ENCODE data around the gene ANKHD1. TPM values are rescaled to one million over a fixed set of nuclear protein-coding genes. Genes with fewer than 3 reads are reported as not detected.

The ANKHD1 gene
- polyA plus RNA-seq, 1 of the 3 experiments (the other 2 are of a cell fraction): 26.7 TPM

GRCh38 chr5:140549237-140550144, 147.9 kb downstream of the ANKHD1 start:
- Histone ChIP-seq H3K4me3 (ENCODE audit: low read depth in 2 of 2, low read length in 1 of 2) (no peak overlapping the region), H3K4me1 (ENCODE audit: control insufficient read depth in 1 of 2, insufficient read depth in 2 of 2, low read depth in 1 of 2, low read length in 1 of 2) (peaks cover 14 to 46% of the 10 kb centered on the region in 2 experiments; a peak in 3 of 4 replicates), H3K4me2 (no peak overlapping the region), H3F3A (replicated peaks; ENCODE audit: insufficient read depth) (peaks cover 54% of the 10 kb centered on the region), H2AFZ (ENCODE audit: low read depth) (no peak overlapping the region), H3K9me3 (no peaks in the 10 kb centered on the region), H3K27me3 (ENCODE audit: insufficient read depth) (no peaks in the 10 kb centered on the region), H3K9ac (no peak overlapping the region), H3K79me2 (ENCODE audit: insufficient read depth) (peaks cover 39% of the 10 kb centered on the region), H3K36me3 (replicated peaks in 1 of 2; ENCODE audit: control insufficient read depth in 1 of 2, insufficient read depth in 2 of 2, low read length in 1 of 2) (peaks cover 28 to 46% of the 10 kb centered on the region in 2 experiments), H3K9me2 (no peaks in the 10 kb centered on the region), H3K27ac (ENCODE audit: low read depth in 2 of 2, low read length in 1 of 2) (peak overlapping the region; percentile 32 to 87; a peak in 3 of 4 replicates), H4K20me1 (ENCODE audit: insufficient read depth) (peaks cover 4% of the 10 kb centered on the region)
- 39% methylated on average over 2 of the region's 3 CpGs for WGBS (ENCODE audit: low lambda C conversion rate)
- peak; percentile 33; the same call in 1 of the 2 replicates for TF ChIP-seq POLR2AphosphoS5 (IDR thresholded peaks at IDR 0.05; ENCODE audit: low read depth, low read length)
- TF ChIP-seq RAD21 (IDR thresholded peaks at IDR 0.05; ENCODE audit: low read length): 0 out of 2 replicates have a peak, but pooled peaks have one; percentile 1
- peak; percentile 40 for TF ChIP-seq RCOR1 (IDR thresholded peaks at IDR 0.05; ENCODE audit: low read length)
- peak; percentile 10; the same call in 1 of the 2 replicates for TF ChIP-seq NFIC (IDR thresholded peaks at IDR 0.05; ENCODE audit: borderline replicate concordance)
- TF ChIP-seq CHD2 (IDR thresholded peaks at IDR 0.05; ENCODE audit: low read length, partially characterized antibody): peak; percentile 13
- TF ChIP-seq ZBTB33 (IDR thresholded peaks at IDR 0.05; ENCODE audit: borderline replicate concordance, low read depth): no peak
- TF ChIP-seq MAX (IDR thresholded peaks at IDR 0.05; ENCODE audit: low read depth): no peak
- TF ChIP-seq CTCF (IDR thresholded peaks at IDR 0.05): no peak
- peak; percentile 76; the same call in 1 of the 2 replicates for TF ChIP-seq MXI1 (IDR thresholded peaks at IDR 0.05; ENCODE audit: low read depth, low read length)
- 0 out of 4 replicates have a peak, but pooled peaks of 1 of the 2 experiments have one; percentile 5 for TF ChIP-seq EP300 (IDR thresholded peaks at IDR 0.05; ENCODE audit: borderline replicate concordance in 1 of 2, low read depth in 1 of 2, low read length in 1 of 2)
- TF ChIP-seq TAF1 (IDR thresholded peaks at IDR 0.05; ENCODE audit: borderline replicate concordance, low read depth, low read length): no peak
- DNase-seq: peak; percentile 71
- ChIA-PET POLR2A (interaction anchor here (0.6 to 3.1 kb wide), 6 partner anchors 8 to 98 kb away, joined by 3 to 21 read pairs (median 5); partner anchors contain the start of genes APBB3, IK, NDUFA2 and SLC35A4), CTCF (interaction anchor here (1.4 kb wide), 1 partner anchor 15 kb away, joined by 3 read pairs; no protein-coding TSS in a partner anchor)

All from SK-N-SH (cell line).